ENCODE results near the gene MARCHF7.
"Not testable (repeated sequence)": the region's sequence is repeated elsewhere in the genome, so short reads cannot be mapped to it uniquely, and the experiment has no call there.

Gene MARCHF7

GRCh38 chr2:159725713-159726112 lies 13.4 kb downstream of the MARCHF7 start:
- DNase-seq (ENCODE audit: insufficient read length): no peak
- TF ChIP-seq POLR2AphosphoS5 (IDR thresholded peaks at IDR 0.05; ENCODE audit: low read depth, low read length) (no peak), POLR2A (IDR thresholded peaks at IDR 0.05; ENCODE audit: low read depth, low read length) (no peak), TAF1 (IDR thresholded peaks at IDR 0.05; ENCODE audit: borderline replicate concordance, low read depth, low read length) (no peak)
- FAIRE-seq: no peak

DNA sequence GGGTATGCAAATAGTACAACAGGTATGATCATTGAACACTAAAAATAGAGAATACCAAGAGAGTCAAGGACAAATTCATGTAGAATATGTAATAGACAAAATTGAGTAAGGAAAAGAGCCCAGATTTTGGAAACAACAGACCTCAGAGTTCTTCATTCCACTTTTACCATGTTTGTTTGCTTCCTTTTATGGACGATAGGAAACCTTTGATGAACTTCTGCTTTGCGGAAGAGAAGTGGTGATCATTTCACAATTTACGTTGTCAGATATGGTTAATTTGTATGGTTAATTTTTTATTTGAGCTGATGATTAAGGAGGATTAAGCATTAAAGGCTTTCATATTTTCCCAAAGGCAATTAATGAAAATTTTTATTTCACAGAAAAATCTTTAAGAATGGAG lies 16.3 kb downstream of the MARCHF7 start:
- TF ChIP-seq POLR2AphosphoS5 (IDR thresholded peaks at IDR 0.05; ENCODE audit: low read depth, low read length): no peak
- TF ChIP-seq TAF1 (IDR thresholded peaks at IDR 0.05; ENCODE audit: borderline replicate concordance, low read depth, low read length): no peak
- TF ChIP-seq POLR2A (IDR thresholded peaks at IDR 0.05; ENCODE audit: low read depth, low read length): no peak
- DNase-seq (ENCODE audit: insufficient read length) (no peak), FAIRE-seq (peak; percentile 67)

DNA sequence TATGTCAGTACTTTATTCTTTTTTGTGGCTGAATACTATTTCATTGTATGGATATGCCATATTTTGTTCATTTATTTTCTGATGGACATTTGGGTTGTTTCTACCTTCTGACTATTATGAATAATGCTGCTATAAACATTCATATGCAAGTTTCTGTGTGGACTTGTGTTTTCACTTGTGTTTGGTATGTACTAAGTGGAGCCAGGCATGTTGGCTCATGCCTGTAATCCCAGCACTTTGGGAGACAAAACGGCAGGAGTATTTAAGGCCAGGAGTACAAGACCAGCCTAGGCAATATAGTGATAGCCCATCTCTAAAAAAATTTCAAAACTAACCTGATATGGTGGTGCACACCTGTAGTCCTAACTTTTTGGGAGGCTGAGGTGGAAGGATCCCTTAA lies 23.3 kb downstream of the MARCHF7 start:
- DNase-seq (ENCODE audit: insufficient read length) (no peak), FAIRE-seq (no peak)
- TF ChIP-seq POLR2A (IDR thresholded peaks at IDR 0.05; ENCODE audit: low read depth, low read length) (no peak), TAF1 (IDR thresholded peaks at IDR 0.05; ENCODE audit: borderline replicate concordance, low read depth, low read length) (no peak), POLR2AphosphoS5 (IDR thresholded peaks at IDR 0.05; ENCODE audit: low read depth, low read length) (no peak)

GRCh38 chr2:159736048-159736447 lies 23.7 kb downstream of the MARCHF7 start:
- TF ChIP-seq TAF1 (IDR thresholded peaks at IDR 0.05; ENCODE audit: borderline replicate concordance, low read depth, low read length) (no peak), POLR2A (IDR thresholded peaks at IDR 0.05; ENCODE audit: low read depth, low read length) (no peak), POLR2AphosphoS5 (IDR thresholded peaks at IDR 0.05; ENCODE audit: low read depth, low read length) (no peak)
- DNase-seq (ENCODE audit: insufficient read length) (no peak), FAIRE-seq (no peak)

- DNase-seq (ENCODE audit: insufficient read length): no peak
- TF ChIP-seq POLR2AphosphoS5 (IDR thresholded peaks at IDR 0.05; ENCODE audit: low read depth, low read length): no peak
- TF ChIP-seq POLR2A (IDR thresholded peaks at IDR 0.05; ENCODE audit: low read depth, low read length): 0 out of 2 replicates have a peak, but pooled peaks have one; percentile 13
- no peak for FAIRE-seq
These were observed 25.1 kb downstream of the MARCHF7 start for GRCh38 chr2:159737292-159737916.

- no peak for DNase-seq (ENCODE audit: insufficient read length)
- TF ChIP-seq POLR2AphosphoS5 (IDR thresholded peaks at IDR 0.05; ENCODE audit: low read depth, low read length) (no peak; the same call in 1 of the 2 replicates), TAF1 (IDR thresholded peaks at IDR 0.05; ENCODE audit: borderline replicate concordance, low read depth, low read length) (no peak), POLR2A (IDR thresholded peaks at IDR 0.05; ENCODE audit: low read depth, low read length) (no peak)
- no peak for FAIRE-seq
These were observed 25.6 kb downstream of the MARCHF7 start for GRCh38 chr2:159737917-159738296.

- FAIRE-seq (no peak), DNase-seq (ENCODE audit: insufficient read length) (no peak)
- TF ChIP-seq TAF1 (IDR thresholded peaks at IDR 0.05; ENCODE audit: borderline replicate concordance, low read depth, low read length) (no peak), POLR2A (IDR thresholded peaks at IDR 0.05; ENCODE audit: low read depth, low read length) (no peak; the same call in 1 of the 2 replicates), POLR2AphosphoS5 (IDR thresholded peaks at IDR 0.05; ENCODE audit: low read depth, low read length) (no peak; the same call in 1 of the 2 replicates)
These were observed 26.4 kb downstream of the MARCHF7 start for GRCh38 chr2:159738509-159739390.

GRCh38 chr2:159742846-159743245 lies 30.5 kb downstream of the MARCHF7 start:
- no peak for FAIRE-seq
- no peak for DNase-seq (ENCODE audit: insufficient read length)
- no peak for TF ChIP-seq TAF1 (IDR thresholded peaks at IDR 0.05; ENCODE audit: borderline replicate concordance, low read depth, low read length)
- TF ChIP-seq POLR2AphosphoS5 (IDR thresholded peaks at IDR 0.05; ENCODE audit: low read depth, low read length): no peak
- TF ChIP-seq POLR2A (IDR thresholded peaks at IDR 0.05; ENCODE audit: low read depth, low read length): no peak

DNA sequence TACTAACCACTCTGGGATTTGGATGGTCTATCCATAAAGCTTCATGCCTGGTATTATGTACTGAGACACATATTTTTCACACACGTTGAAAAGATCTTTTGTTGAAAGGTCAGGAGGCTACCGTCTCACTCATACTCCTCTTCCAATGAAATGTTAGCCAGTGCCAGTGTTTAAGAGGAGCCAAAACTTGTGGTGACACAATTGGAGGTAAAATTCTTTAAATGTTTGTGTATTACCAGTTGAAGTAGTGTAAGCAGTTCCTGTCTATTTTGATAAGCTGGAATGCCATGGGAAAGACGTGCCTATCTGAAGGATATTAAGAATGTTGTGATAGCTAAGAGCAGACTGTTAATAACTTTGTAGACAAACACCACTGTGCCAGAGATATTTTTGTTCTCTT lies 32.1 kb downstream of the MARCHF7 start:
- TF ChIP-seq TAF1 (IDR thresholded peaks at IDR 0.05; ENCODE audit: borderline replicate concordance, low read depth, low read length) (no peak), POLR2A (IDR thresholded peaks at IDR 0.05; ENCODE audit: low read depth, low read length) (no peak), POLR2AphosphoS5 (IDR thresholded peaks at IDR 0.05; ENCODE audit: low read depth, low read length) (no peak)
- FAIRE-seq (peak; percentile 50), DNase-seq (ENCODE audit: insufficient read length) (no peak)

DNA sequence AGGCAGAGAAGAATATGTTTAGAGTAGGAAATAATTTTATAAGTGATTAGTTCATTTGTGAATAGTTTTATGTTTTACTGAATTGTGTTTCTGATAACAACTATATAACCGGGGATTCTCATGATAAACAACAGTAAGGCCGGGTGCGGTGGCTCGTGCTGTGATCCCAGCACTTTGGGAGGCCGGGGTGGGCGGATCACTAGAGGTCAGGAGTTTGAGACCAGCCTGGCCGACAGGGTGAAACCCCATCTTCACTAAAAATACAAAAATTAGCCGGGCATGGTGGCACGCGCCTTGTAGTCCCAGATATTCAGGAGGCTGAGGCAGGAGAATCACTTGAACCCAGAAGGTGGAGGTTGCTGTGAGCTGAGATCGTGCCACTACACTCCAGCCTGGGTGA lies 32.9 kb downstream of the MARCHF7 start:
- not testable (repeated sequence) for DNase-seq (ENCODE audit: insufficient read length); FAIRE-seq

DNA sequence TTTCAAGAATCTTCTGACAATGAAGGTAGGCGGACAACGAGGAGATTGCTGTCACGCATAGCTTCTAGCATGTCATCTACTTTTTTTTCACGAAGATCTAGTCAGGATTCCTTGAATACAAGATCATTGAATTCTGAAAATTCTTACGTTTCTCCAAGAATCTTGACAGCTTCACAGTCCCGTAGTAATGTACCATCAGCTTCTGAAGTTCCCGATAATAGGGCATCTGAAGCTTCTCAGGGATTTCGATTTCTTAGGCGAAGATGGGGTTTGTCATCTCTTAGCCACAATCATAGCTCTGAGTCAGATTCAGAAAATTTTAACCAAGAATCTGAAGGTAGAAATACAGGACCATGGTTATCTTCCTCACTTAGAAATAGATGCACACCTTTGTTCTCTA lies 35.8 kb downstream of the MARCHF7 start:
- TF ChIP-seq TAF1 (IDR thresholded peaks at IDR 0.05; ENCODE audit: borderline replicate concordance, low read depth, low read length) (no peak), POLR2AphosphoS5 (IDR thresholded peaks at IDR 0.05; ENCODE audit: low read depth, low read length) (no peak), POLR2A (IDR thresholded peaks at IDR 0.05; ENCODE audit: low read depth, low read length) (no peak)
- peak; percentile 14 for FAIRE-seq

DNA sequence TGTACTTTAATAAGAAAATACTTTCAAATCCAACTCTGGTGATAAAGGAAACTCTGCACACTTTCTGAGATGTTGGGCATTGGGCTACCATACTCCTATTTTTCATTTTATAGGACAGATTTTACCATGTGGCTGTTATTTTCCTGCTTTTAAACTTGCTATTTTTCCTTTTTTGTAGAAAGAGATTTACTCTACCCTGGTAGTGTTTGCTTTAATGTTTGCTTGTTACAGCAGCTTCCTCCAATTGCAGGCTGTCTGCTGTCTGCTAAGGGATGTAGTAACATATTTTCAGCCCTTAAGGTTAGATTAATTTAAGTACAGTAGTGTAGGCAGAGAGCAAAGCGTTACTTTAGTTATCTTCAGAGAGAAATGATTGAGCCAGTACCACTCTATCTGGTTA lies 38.6 kb downstream of the MARCHF7 start:
- TF ChIP-seq POLR2A (IDR thresholded peaks at IDR 0.05; ENCODE audit: low read depth, low read length): no peak
- TF ChIP-seq POLR2AphosphoS5 (IDR thresholded peaks at IDR 0.05; ENCODE audit: low read depth, low read length): no peak
- TF ChIP-seq TAF1 (IDR thresholded peaks at IDR 0.05; ENCODE audit: borderline replicate concordance, low read depth, low read length): no peak
- no peak for FAIRE-seq
- DNase-seq (ENCODE audit: insufficient read length): no peak

More for the DNA sequence above, 35.8 kb downstream of the MARCHF7 start:
- DNase-seq (ENCODE audit: insufficient read length): no peak
